ENCODE measurements around the gene TIMELESS.

TIMELESS gene

GRCh38 chr12:56488041-56488955 lies 39.1 kb upstream of the TIMELESS start, which contains the start of gene GLS2 (continued):
- TF ChIP-seq ZNF830 (tag by site-specific recombination; IDR thresholded peaks at IDR 0.05; ENCODE audit: low read depth), result no peak
- peak; percentile 84 for TF ChIP-seq SETDB1 (IDR thresholded peaks at IDR 0.05; ENCODE audit: insufficient read length, low read length)
- no peak for TF ChIP-seq ZNF561 (tag by site-specific recombination; IDR thresholded peaks at IDR 0.05; ENCODE audit: borderline replicate concordance)
- TF ChIP-seq SP2 (tag by site-specific recombination; IDR thresholded peaks at IDR 0.05), result peak; percentile 80
- no peak for TF ChIP-seq SCRT1 (tag by site-specific recombination; IDR thresholded peaks at IDR 0.05; ENCODE audit: borderline replicate concordance)
- 0 out of 2 replicates have a peak, but pooled peaks have one; percentile 7 for TF ChIP-seq ZFP37 (tag by site-specific recombination; IDR thresholded peaks at IDR 0.05)
- TF ChIP-seq TCF7L2 (IDR thresholded peaks at IDR 0.05; ENCODE audit: borderline replicate concordance, low read depth, low read length), result no peak
- peak; percentile 0 for TF ChIP-seq ZNF501 (tag by site-specific recombination; IDR thresholded peaks at IDR 0.05)
- no peak for TF ChIP-seq ZBTB17 (tag by site-specific recombination; IDR thresholded peaks at IDR 0.05)
- no peak for TF ChIP-seq MEIS1 (CRISPR knock-in tag; IDR thresholded peaks at IDR 0.05; ENCODE audit: borderline replicate concordance)
- no peak for TF ChIP-seq ZNF324 (tag by site-specific recombination; IDR thresholded peaks at IDR 0.05)
- TF ChIP-seq, protein P1, sequence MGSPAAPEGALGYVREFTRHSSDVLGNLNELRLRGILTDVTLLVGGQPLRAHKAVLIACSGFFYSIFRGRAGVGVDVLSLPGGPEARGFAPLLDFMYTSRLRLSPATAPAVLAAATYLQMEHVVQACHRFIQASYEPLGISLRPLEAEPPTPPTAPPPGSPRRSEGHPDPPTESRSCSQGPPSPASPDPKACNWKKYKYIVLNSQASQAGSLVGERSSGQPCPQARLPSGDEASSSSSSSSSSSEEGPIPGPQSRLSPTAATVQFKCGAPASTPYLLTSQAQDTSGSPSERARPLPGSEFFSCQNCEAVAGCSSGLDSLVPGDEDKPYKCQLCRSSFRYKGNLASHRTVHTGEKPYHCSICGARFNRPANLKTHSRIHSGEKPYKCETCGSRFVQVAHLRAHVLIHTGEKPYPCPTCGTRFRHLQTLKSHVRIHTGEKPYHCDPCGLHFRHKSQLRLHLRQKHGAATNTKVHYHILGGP (tag by site-specific recombination; IDR thresholded peaks at IDR 0.05), result no peak
- TF ChIP-seq, protein P2, sequence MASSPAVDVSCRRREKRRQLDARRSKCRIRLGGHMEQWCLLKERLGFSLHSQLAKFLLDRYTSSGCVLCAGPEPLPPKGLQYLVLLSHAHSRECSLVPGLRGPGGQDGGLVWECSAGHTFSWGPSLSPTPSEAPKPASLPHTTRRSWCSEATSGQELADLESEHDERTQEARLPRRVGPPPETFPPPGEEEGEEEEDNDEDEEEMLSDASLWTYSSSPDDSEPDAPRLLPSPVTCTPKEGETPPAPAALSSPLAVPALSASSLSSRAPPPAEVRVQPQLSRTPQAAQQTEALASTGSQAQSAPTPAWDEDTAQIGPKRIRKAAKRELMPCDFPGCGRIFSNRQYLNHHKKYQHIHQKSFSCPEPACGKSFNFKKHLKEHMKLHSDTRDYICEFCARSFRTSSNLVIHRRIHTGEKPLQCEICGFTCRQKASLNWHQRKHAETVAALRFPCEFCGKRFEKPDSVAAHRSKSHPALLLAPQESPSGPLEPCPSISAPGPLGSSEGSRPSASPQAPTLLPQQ (tag by site-specific recombination; IDR thresholded peaks at IDR 0.05), result peak; percentile 84
- TF ChIP-seq ZNF202 (tag by site-specific recombination; IDR thresholded peaks at IDR 0.05; ENCODE audit: borderline replicate concordance), result 0 out of 2 replicates have a peak, but pooled peaks have one; percentile 83
- TF ChIP-seq ZNF488 (tag by site-specific recombination; IDR thresholded peaks at IDR 0.05), result no peak
- no peak for TF ChIP-seq ZNF621 (tag by site-specific recombination; IDR thresholded peaks at IDR 0.05)
- TF ChIP-seq EGR2 (tag by site-specific recombination; IDR thresholded peaks at IDR 0.05; ENCODE audit: low read depth), result peak; percentile 55; the same call in 1 of the 2 replicates
- no peak for TF ChIP-seq ZNF146 (tag by site-specific recombination; IDR thresholded peaks at IDR 0.05)
- TF ChIP-seq MYNN (tag by site-specific recombination; IDR thresholded peaks at IDR 0.05; ENCODE audit: borderline replicate concordance), result 0 out of 2 replicates have a peak, but pooled peaks have one; percentile 1
- TF ChIP-seq ZNF366 (tag by site-specific recombination; conservative IDR thresholded peaks at IDR 0.05), result no peak
- TF ChIP-seq ZNF398 (tag by site-specific recombination; IDR thresholded peaks at IDR 0.05), result no peak
- no peak for TF ChIP-seq ZNF530 (tag by site-specific recombination; IDR thresholded peaks at IDR 0.05; ENCODE audit: low read depth)
- TF ChIP-seq, protein P3, sequence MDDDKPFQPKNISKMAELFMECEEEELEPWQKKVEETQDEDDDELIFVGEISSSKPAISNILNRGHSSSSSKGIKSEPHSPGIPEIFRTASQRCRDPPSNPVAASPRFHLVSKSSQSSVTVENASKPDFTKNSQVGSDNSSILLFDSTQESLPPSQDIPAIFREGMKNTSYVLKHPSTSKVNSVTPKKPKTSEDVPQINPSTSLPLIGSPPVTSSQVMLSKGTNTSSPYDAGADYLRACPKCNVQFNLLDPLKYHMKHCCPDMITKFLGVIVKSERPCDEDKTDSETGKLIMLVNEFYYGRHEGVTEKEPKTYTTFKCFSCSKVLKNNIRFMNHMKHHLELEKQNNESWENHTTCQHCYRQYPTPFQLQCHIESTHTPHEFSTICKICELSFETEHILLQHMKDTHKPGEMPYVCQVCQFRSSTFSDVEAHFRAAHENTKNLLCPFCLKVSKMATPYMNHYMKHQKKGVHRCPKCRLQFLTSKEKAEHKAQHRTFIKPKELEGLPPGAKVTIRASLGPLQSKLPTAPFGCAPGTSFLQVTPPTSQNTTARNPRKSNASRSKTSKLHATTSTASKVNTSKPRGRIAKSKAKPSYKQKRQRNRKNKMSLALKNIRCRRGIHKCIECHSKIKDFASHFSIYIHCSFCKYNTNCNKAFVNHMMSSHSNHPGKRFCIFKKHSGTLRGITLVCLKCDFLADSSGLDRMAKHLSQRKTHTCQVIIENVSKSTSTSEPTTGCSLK (tag by site-specific recombination; IDR thresholded peaks at IDR 0.05), result no peak
- TF ChIP-seq HOXC10 (CRISPR knock-in tag; IDR thresholded peaks at IDR 0.05), result no peak
- TF ChIP-seq ZNF677 (tag by site-specific recombination; IDR thresholded peaks at IDR 0.05), result no peak
